Esophagus squamous epithelium (tissue), 5 donors: ENCODE results near the gene NUP133. TPM values are rescaled to one million over a fixed set of nuclear protein-coding genes. Genes with fewer than 3 reads are reported as not detected.

Experiments
- DNase-seq: peaks from one replicate; lab custom pipeline; 2025; lab: John Stamatoyannopoulos, UW
- H3K27ac ChIP-seq, 4 donors: fragments of 200-600 bp; sonication (generic); one replicate each; pipeline ENCODE4 v1.5.1; 2016 to 2019; ENCODE audit warnings: mild to moderate bottlenecking in 1 of 4
- H3K27me3 ChIP-seq, 4 donors: fragments of 200-600 bp; sonication (generic); 1 replicate in 3 of 4; 2 replicates in 1 of 4; pipeline versions ENCODE4 v1.5.1 to v1.6.0; 2017 to 2021; ENCODE audit warnings: antibody characterized with exemption in 1 of 4
- H3K36me3 ChIP-seq, 3 donors: fragments of 200-600 bp; sonication (generic); one replicate each; pipeline ENCODE4 v1.5.1; 2016 to 2019
- H3K4me1 ChIP-seq, 3 donors: fragments of 200-600 bp; sonication (generic); one replicate each; pipeline ENCODE4 v1.5.1; 2017 to 2019
- H3K4me3 ChIP-seq, 4 donors: fragments of 200-600 bp; sonication (generic); 1 replicate in 3 of 4; 2 replicates in 1 of 4; pipeline ENCODE4 v1.5.1; 2016 to 2019; ENCODE audit warnings: mild to moderate bottlenecking in 2 of 4, moderate library complexity in 1 of 4
- H3K9me3 ChIP-seq, 3 donors: fragments of 200-600 bp; sonication (generic); one replicate each; pipeline ENCODE4 v1.5.1; 2016 to 2019
- POLR2A ChIP-seq, 4 donors: fragments of 450-650 bp; IDR thresholded peaks; one replicate each; pipeline ENCODE4 v1.6.1; 2017; ENCODE audit warnings: antibody characterized with exemption in 4 of 4, mild to moderate bottlenecking in 4 of 4, moderate library complexity in 3 of 4
- WGBS, 2 donors: methylation state at CpG; one replicate each; pipeline ENCODE4 v1.1.5; 2018; 5-methylcytosine and 5-hydroxymethylcytosine counted together
- intact Hi-C: fragments of 100-400 bp; cut with DNase I; formaldehyde crosslinking; loops from one replicate; pipeline ENCODE4 v1.15.0; 2022
- total RNA-seq, 4 donors: library from RNA; depleted of rRNA; stranded (reverse); fragments of >200 nt; gene quantifications; one replicate each; pipeline ENCODE4 v1.1.0, GENCODE V29; 2016
- TF ChIP-seq, protein P1 (sequence below), 6 experiments: fragments of 450-650 bp in 4 of 6; fragments of 200-600 bp in 2 of 6; sonication (generic) in 2 of 6; IDR thresholded peaks; one replicate each; pipeline ENCODE4 v1.5.1; 2016 to 2019; ENCODE audit warnings: antibody characterized with exemption in 6 of 6, mild to moderate bottlenecking in 4 of 6, moderate library complexity in 4 of 6
- donor health status: DM: yes; HTN: yes; CAD: no.

Gene NUP133
- total RNA-seq, 4 donors from 2014 or later = 11.1 to 29.3 (median 22.0) TPM

- Histone ChIP-seq H3K9me3 (no peaks in the 10 kb centered on the region), H3K4me1 (peaks cover 19 to 36% (median 21%) of the 10 kb centered on the region in 3 donors), H3K27me3 (peaks cover 32 to 54% (median 35%) of the 10 kb centered on the region in 4 donors), H3K4me3 (no peak overlapping the region), H3K27ac (no peak overlapping the region), H3K36me3 (peaks cover 0 to 25% (median 6%) of the 10 kb centered on the region in 3 donors)
- no peak for DNase-seq
- 66 to 68% methylated on average over 6 to 7 of the region's 7 CpGs for WGBS, 2 donors
- TF ChIP-seq, protein P1, sequence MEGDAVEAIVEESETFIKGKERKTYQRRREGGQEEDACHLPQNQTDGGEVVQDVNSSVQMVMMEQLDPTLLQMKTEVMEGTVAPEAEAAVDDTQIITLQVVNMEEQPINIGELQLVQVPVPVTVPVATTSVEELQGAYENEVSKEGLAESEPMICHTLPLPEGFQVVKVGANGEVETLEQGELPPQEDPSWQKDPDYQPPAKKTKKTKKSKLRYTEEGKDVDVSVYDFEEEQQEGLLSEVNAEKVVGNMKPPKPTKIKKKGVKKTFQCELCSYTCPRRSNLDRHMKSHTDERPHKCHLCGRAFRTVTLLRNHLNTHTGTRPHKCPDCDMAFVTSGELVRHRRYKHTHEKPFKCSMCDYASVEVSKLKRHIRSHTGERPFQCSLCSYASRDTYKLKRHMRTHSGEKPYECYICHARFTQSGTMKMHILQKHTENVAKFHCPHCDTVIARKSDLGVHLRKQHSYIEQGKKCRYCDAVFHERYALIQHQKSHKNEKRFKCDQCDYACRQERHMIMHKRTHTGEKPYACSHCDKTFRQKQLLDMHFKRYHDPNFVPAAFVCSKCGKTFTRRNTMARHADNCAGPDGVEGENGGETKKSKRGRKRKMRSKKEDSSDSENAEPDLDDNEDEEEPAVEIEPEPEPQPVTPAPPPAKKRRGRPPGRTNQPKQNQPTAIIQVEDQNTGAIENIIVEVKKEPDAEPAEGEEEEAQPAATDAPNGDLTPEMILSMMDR (IDR thresholded peaks at IDR 0.05) = no peak
- no peak for TF ChIP-seq POLR2A (IDR thresholded peaks at IDR 0.05)
- intact Hi-C loops = no loop called here
These were observed 71.9 kb downstream of the NUP133 start for GRCh38 chr1:229436201-229436600.

- TF ChIP-seq, protein P1 (IDR thresholded peaks at IDR 0.05) = no peak
- no peak for TF ChIP-seq POLR2A (IDR thresholded peaks at IDR 0.05)
- H3K27ac ChIP-seq = no peak overlapping the region
- H3K9me3 ChIP-seq = no peaks in the 10 kb centered on the region
- peaks cover 0 to 9% (median 0%) of the 10 kb centered on the region in 3 donors for H3K36me3 ChIP-seq
- peaks cover 19 to 43% (median 21%) of the 10 kb centered on the region in 3 donors for H3K4me1 ChIP-seq
- no peak overlapping the region for H3K4me3 ChIP-seq
- 8% methylated on average over 2 of the region's 27 CpGs; no CpG with 5 or more reads in 1 of the 2 donors for WGBS, 2 donors
- no peak for DNase-seq
- intact Hi-C loops = no loop called here
- peaks cover 37 to 69% (median 44%) of the 10 kb centered on the region in 4 donors for H3K27me3 ChIP-seq
These were observed 73.5 kb downstream of the NUP133 start for GRCh38 chr1:229434641-229435051.

GRCh38 chr1:229434005-229434640 is 74.0 kb downstream of the NUP133 start, which contains the start of gene ACTA1:
TSS of gene ACTA1 (minus strand) at chr1:229434094. CDS start at chr1:229433115, 979 bp downstream.
- Histone ChIP-seq H3K9me3 (no peaks in the 10 kb centered on the region), H3K27me3 (peaks cover 37 to 74% (median 44%) of the 10 kb centered on the region in 4 donors), H3K36me3 (peaks cover 0 to 4% (median 0%) of the 10 kb centered on the region in 3 donors), H3K4me3 (peak within 1 kb of the TSS in 1 of 4 donors; percentile 23), H3K4me1 (peaks cover 19 to 43% (median 21%) of the 10 kb centered on the region in 3 donors), H3K27ac (no peak within 1 kb of the TSS)
- no peak for DNase-seq
- 5% methylated on average over 11 of the region's 51 CpGs; no CpG with 5 or more reads in 1 of the 2 donors for WGBS, 2 donors
- intact Hi-C loops = no loop called here
- TF ChIP-seq, protein P1 (IDR thresholded peaks at IDR 0.05) = no peak
- TF ChIP-seq POLR2A (IDR thresholded peaks at IDR 0.05) = no peak

DNA sequence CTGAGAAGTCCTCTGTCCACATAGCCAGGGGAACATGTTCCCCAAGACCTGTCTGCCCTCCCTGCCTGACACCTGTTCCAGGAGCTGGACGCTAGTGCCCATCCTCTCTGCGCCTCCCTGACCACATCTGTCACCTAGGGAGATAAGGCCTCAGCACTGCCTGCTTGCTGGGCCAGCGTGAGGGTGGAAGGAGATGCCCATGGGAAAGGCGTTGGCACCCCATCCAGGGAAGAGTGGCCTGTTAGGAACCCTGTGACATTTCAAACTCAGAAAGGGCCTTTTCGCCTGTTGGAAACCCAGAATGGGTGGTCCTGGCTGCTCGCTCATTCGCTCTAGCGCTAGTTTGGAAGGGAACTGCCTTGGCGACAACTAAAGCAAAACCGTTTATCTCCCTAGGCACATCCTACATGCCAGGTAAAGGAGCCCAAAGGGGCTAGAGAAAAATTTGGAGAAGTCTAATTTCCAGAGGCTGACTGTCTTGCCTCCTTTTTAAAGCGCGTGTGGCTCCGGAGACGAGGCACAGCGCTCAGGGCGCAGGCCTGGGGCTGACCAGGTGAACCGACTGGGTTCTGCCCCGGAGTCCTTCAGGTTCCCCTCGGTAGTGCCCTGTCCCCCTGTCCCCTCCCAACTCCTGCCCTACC is 74.7 kb downstream of the NUP133 start:
- Histone ChIP-seq H3K36me3 (no peaks in the 10 kb centered on the region), H3K9me3 (no peaks in the 10 kb centered on the region), H3K4me3 (no peak overlapping the region), H3K4me1 (peaks cover 19 to 43% (median 21%) of the 10 kb centered on the region in 3 donors), H3K27me3 (peaks cover 37 to 81% (median 45%) of the 10 kb centered on the region in 4 donors), H3K27ac (no peak overlapping the region)
- intact Hi-C loops = no loop called here
- no peak for DNase-seq
- TF ChIP-seq POLR2A (IDR thresholded peaks at IDR 0.05) = no peak
- TF ChIP-seq, protein P1 (IDR thresholded peaks at IDR 0.05) = no peak
- 7 to 27% methylated on average over 6 to 9 of the region's 19 CpGs for whole genome bisulfite sequencing, 2 donors

DNA sequence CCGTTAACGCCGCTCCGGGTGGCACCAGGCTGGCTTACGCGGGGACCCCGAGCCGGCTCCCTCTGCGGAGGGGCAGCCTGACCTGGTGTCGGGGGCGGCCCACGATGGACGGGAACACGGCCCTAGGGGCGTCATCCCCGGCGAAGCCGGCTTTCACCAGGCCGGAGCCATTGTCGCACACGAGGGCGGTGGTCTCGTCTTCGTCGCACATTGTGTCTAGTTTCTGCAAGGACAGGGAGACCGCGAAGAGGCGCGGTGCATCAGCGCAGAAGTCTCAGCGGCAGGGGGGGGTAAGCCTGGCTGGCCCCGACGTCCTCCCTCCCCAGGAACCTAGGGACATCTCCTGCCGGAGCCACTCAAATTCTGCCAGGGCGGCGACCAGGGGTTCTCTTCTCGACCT is 75.2 kb downstream of the NUP133 start:
- no CpG with 5 or more reads among the region's 37 CpGs for WGBS, 2 donors
- no peaks in the 10 kb centered on the region for H3K9me3 ChIP-seq
- no peaks in the 10 kb centered on the region for H3K36me3 ChIP-seq
- no peak overlapping the region for H3K4me3 ChIP-seq
- no peak for TF ChIP-seq POLR2A (IDR thresholded peaks at IDR 0.05)
- TF ChIP-seq, protein P1 (IDR thresholded peaks at IDR 0.05) = no peak
- intact Hi-C loops = no loop called here
- H3K27ac ChIP-seq = no peak overlapping the region
- peaks cover 37 to 87% (median 45%) of the 10 kb centered on the region in 4 donors for H3K27me3 ChIP-seq
- H3K4me1 ChIP-seq = peaks cover 19 to 43% (median 21%) of the 10 kb centered on the region in 3 donors
- DNase-seq = no peak
